GM23338 (cell line): ENCODE data around the gene TSHZ2. TPM values are rescaled to one million over a fixed set of nuclear protein-coding genes. Genes with fewer than 3 reads are reported as not detected.
A peak's percentile ranks its signal among the peaks of the same experiment; 100 is the strongest.

Experiments used
- ATAC-seq: fragments of 200-7000 bp; cut with Tn5 transposase; 3 replicates; pipeline ENCODE4 v1.9.1; 2020
- DNase-seq: peaks from one replicate; pipeline ENCODE4 v3.0.0-alpha.2; 2015; ENCODE audit warnings: low spot score
- H2AFZ ChIP-seq: fragments of 200-600 bp; sonication (generic); 2 replicates; pipeline ENCODE4 v1.8.0; 2016; ENCODE audit warnings: antibody characterized with exemption, mild to moderate bottlenecking, moderate library complexity
- H3F3A ChIP-seq: fragments of 200-600 bp; sonication (generic); replicated peaks from 2 replicates; pipeline ENCODE4 v1.8.0; 2017; ENCODE audit warnings: antibody characterized with exemption, mixed run types, low read depth
- H3K27ac ChIP-seq: fragments of 200-600 bp; sonication (generic); 2 replicates; pipeline ENCODE4 v1.6.1; 2016; ENCODE audit warnings: low read depth
- H3K27me3 ChIP-seq: fragments of 200-600 bp; sonication (generic); 2 replicates; pipeline ENCODE4 v1.8.0; 2016; ENCODE audit warnings: mild to moderate bottlenecking, mixed run types, moderate library complexity; ENCODE audit not compliant: insufficient read depth
- H3K36me3 ChIP-seq: fragments of 200-600 bp; sonication (generic); 2 replicates; pipeline ENCODE4 v1.8.0; 2016; ENCODE audit warnings: mild to moderate bottlenecking; ENCODE audit not compliant: insufficient read depth
- H3K4me1 ChIP-seq: fragments of 200-600 bp; sonication (generic); 2 replicates; pipeline ENCODE4 v1.8.0; 2016; ENCODE audit warnings: mild to moderate bottlenecking, moderate library complexity; ENCODE audit not compliant: insufficient read depth
- H3K4me2 ChIP-seq: fragments of 200-600 bp; sonication (generic); 2 replicates; pipeline ENCODE4 v1.7.1; 2017; ENCODE audit warnings: mixed run types
- H3K4me3 ChIP-seq: fragments of 200-600 bp; sonication (generic); 2 replicates; pipeline ENCODE4 v1.6.1; 2016; ENCODE audit warnings: mixed run types
- H3K79me2 ChIP-seq: fragments of 200-600 bp; sonication (generic); replicated peaks from 2 replicates; pipeline ENCODE4 v1.8.0; 2017; ENCODE audit warnings: mild to moderate bottlenecking; ENCODE audit not compliant: insufficient read depth
- H3K9me2 ChIP-seq: fragments of 200-600 bp; sonication (generic); 2 replicates; pipeline ENCODE4 v1.8.0; 2017; ENCODE audit not compliant: insufficient read depth
- H4K20me1 ChIP-seq: fragments of 200-600 bp; sonication (generic); replicated peaks from 2 replicates; pipeline ENCODE4 v1.8.0; 2017; ENCODE audit warnings: mild to moderate bottlenecking; ENCODE audit not compliant: insufficient read depth
- H3K27ac Mint-ChIP-seq: 2 replicates; pipeline ENCODE4 v1.8.0; 2020; ENCODE audit warnings: inconsistent platforms, mild to moderate bottlenecking, moderate library complexity, mixed read lengths
- H3K27me3 Mint-ChIP-seq: 3 replicates; pipeline ENCODE4 v1.8.0; 2022; ENCODE audit warnings: low read depth, mild to moderate bottlenecking, moderate library complexity, mixed read lengths, inconsistent platforms; ENCODE audit not compliant: insufficient read depth, poor library complexity
- H3K36me3 Mint-ChIP-seq: 3 replicates; pipeline ENCODE4 v1.8.0; 2021; ENCODE audit warnings: low read depth, mild to moderate bottlenecking, inconsistent platforms, moderate library complexity, mixed read lengths
- H3K4me1 Mint-ChIP-seq: 3 replicates; pipeline ENCODE4 v1.8.0; 2020; ENCODE audit warnings: mild to moderate bottlenecking, inconsistent platforms, mixed read lengths
- H3K4me3 Mint-ChIP-seq: 3 replicates; pipeline ENCODE4 v1.8.0; 2021; ENCODE audit warnings: moderate library complexity, mild to moderate bottlenecking, inconsistent platforms, mixed read lengths
- H3K9me3 Mint-ChIP-seq: 3 replicates; pipeline ENCODE4 v1.8.0; 2020; ENCODE audit warnings: moderate library complexity, mild to moderate bottlenecking, inconsistent platforms, mixed read lengths
- CREB1 ChIP-seq: fragments of 250-450 bp; sonication (Bioruptor Pico); IDR thresholded peaks from 2 replicates; pipeline ENCODE4 v1.5.0; 2020; ENCODE audit warnings: low read depth, mild to moderate bottlenecking, moderate library complexity
- EZH2phosphoT487 ChIP-seq: fragments of 200-600 bp; sonication (generic); IDR thresholded peaks from one replicate; pipeline ENCODE4 v1.8.1; 2018; ENCODE audit warnings: antibody characterized with exemption; ENCODE audit not compliant: unreplicated experiment
- JUNB ChIP-seq: IDR thresholded peaks from one replicate; pipeline ENCODE4 v1.6.1; 2016; ENCODE audit warnings: antibody characterized with exemption; ENCODE audit not compliant: unreplicated experiment
- POLR2AphosphoS5 ChIP-seq: IDR thresholded peaks from 2 replicates; pipeline ENCODE4 v1.6.1; 2016; ENCODE audit warnings: antibody characterized with exemption, low read depth
- STAT1 ChIP-seq: IDR thresholded peaks from one replicate; pipeline ENCODE4 v1.6.1; 2016; ENCODE audit warnings: antibody characterized with exemption; ENCODE audit not compliant: unreplicated experiment
- ZNF114 ChIP-seq: fragments of 250-450 bp; sonication (Bioruptor Pico); IDR thresholded peaks from 2 replicates; pipeline ENCODE4 v1.5.0; 2020; ENCODE audit warnings: mild to moderate bottlenecking, moderate library complexity
- polyA plus RNA-seq: library from polyadenylated mRNA; unstranded; fragments of >200 nt; fragmentation: Nextera tagmentation; extraction: Ambion mirVana; gene quantifications from 2 replicates; pipeline ENCODE4 v1.2.1, GENCODE V29; 2016
- total RNA-seq: library from RNA; depleted of rRNA; stranded (reverse); fragments of >200 nt; shearing (Covaris generic); gene quantifications from 2 replicates; pipeline ENCODE4 v1.2.3, GENCODE V29; 2014
- TF ChIP-seq, protein P1 (sequence below): fragments of 250-450 bp; sonication (Bioruptor Pico); IDR thresholded peaks from 2 replicates; pipeline ENCODE4 v1.5.0; 2020; ENCODE audit warnings: mild to moderate bottlenecking, moderate library complexity
- TF ChIP-seq, protein P2 (sequence below): IDR thresholded peaks from 2 replicates; pipeline ENCODE4 v1.6.1; 2016; ENCODE audit warnings: antibody characterized with exemption

The TSHZ2 gene
- total and polyA plus RNA-seq, 2 experiments from 2014 or later: 0.49 to 1.3 TPM

GRCh38 chr20:53080969-53081871, 109.1 kb downstream of the TSHZ2 start:
- Mint-ChIP-seq H3K4me3 (no peak overlapping the region), H3K36me3 (no peaks in the 10 kb centered on the region), H3K4me1 (peaks cover 12% of the 10 kb centered on the region), H3K27ac (peak overlapping the region; percentile 16; the same call in 1 of the 2 replicates), H3K27me3 (no peaks in the 10 kb centered on the region), H3K9me3 (no peaks in the 10 kb centered on the region)
- no peak overlapping the region for H3K4me2 ChIP-seq
- H2AFZ ChIP-seq: no peak overlapping the region
- H3K9me2 ChIP-seq: no peaks in the 10 kb centered on the region
- 0 out of 2 replicates have a peak, but pooled peaks cover 5% of the 10 kb centered on the region for H3K4me1 ChIP-seq
- no peaks in the 10 kb centered on the region for H3K36me3 ChIP-seq
- ATAC-seq: no peak
- no peak overlapping the region for H3K27ac ChIP-seq
- H4K20me1 ChIP-seq: no peaks in the 10 kb centered on the region
- TF ChIP-seq STAT1 (no peak), EZH2phosphoT487 (no peak), POLR2AphosphoS5 (no peak), JUNB (no peak), ZNF114 (CRISPR knock-in tag) (no peak), CREB1 (CRISPR knock-in tag) (no peak)
- TF ChIP-seq, protein P1, sequence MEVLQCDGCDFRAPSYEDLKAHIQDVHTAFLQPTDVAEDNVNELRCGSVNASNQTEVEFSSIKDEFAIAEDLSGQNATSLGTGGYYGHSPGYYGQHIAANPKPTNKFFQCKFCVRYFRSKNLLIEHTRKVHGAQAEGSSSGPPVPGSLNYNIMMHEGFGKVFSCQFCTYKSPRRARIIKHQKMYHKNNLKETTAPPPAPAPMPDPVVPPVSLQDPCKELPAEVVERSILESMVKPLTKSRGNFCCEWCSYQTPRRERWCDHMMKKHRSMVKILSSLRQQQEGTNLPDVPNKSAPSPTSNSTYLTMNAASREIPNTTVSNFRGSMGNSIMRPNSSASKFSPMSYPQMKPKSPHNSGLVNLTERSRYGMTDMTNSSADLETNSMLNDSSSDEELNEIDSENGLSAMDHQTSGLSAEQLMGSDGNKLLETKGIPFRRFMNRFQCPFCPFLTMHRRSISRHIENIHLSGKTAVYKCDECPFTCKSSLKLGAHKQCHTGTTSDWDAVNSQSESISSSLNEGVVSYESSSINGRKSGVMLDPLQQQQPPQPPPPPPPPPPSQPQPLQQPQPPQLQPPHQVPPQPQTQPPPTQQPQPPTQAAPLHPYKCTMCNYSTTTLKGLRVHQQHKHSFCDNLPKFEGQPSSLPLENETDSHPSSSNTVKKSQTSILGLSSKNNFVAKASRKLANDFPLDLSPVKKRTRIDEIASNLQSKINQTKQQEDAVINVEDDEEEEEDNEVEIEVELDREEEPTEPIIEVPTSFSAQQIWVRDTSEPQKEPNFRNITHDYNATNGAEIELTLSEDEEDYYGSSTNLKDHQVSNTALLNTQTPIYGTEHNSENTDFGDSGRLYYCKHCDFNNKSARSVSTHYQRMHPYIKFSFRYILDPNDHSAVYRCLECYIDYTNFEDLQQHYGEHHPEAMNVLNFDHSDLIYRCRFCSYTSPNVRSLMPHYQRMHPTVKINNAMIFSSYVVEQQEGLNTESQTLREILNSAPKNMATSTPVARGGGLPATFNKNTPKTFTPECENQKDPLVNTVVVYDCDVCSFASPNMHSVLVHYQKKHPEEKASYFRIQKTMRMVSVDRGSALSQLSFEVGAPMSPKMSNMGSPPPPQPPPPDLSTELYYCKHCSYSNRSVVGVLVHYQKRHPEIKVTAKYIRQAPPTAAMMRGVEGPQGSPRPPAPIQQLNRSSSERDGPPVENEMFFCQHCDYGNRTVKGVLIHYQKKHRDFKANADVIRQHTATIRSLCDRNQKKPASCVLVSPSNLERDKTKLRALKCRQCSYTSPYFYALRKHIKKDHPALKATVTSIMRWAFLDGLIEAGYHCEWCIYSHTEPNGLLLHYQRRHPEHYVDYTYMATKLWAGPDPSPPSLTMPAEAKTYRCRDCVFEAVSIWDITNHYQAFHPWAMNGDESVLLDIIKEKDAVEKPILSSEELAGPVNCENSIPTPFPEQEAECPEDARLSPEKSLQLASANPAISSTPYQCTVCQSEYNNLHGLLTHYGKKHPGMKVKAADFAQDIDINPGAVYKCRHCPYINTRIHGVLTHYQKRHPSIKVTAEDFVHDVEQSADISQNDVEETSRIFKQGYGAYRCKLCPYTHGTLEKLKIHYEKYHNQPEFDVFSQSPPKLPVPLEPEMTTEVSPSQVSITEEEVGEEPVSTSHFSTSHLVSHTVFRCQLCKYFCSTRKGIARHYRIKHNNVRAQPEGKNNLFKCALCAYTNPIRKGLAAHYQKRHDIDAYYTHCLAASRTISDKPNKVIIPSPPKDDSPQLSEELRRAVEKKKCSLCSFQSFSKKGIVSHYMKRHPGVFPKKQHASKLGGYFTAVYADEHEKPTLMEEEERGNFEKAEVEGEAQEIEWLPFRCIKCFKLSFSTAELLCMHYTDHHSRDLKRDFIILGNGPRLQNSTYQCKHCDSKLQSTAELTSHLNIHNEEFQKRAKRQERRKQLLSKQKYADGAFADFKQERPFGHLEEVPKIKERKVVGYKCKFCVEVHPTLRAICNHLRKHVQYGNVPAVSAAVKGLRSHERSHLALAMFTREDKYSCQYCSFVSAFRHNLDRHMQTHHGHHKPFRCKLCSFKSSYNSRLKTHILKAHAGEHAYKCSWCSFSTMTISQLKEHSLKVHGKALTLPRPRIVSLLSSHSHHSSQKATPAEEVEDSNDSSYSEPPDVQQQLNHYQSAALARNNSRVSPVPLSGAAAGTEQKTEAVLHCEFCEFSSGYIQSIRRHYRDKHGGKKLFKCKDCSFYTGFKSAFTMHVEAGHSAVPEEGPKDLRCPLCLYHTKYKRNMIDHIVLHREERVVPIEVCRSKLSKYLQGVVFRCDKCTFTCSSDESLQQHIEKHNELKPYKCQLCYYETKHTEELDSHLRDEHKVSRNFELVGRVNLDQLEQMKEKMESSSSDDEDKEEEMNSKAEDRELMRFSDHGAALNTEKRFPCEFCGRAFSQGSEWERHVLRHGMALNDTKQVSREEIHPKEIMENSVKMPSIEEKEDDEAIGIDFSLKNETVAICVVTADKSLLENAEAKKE (CRISPR knock-in tag): no peak
- TF ChIP-seq, protein P2, sequence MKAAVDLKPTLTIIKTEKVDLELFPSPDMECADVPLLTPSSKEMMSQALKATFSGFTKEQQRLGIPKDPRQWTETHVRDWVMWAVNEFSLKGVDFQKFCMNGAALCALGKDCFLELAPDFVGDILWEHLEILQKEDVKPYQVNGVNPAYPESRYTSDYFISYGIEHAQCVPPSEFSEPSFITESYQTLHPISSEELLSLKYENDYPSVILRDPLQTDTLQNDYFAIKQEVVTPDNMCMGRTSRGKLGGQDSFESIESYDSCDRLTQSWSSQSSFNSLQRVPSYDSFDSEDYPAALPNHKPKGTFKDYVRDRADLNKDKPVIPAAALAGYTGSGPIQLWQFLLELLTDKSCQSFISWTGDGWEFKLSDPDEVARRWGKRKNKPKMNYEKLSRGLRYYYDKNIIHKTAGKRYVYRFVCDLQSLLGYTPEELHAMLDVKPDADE: no peak
- DNase-seq: no peak
- H3K27me3 ChIP-seq: no peaks in the 10 kb centered on the region
- H3K4me3 ChIP-seq: no peak overlapping the region
- H3K79me2 ChIP-seq: no peaks in the 10 kb centered on the region
- H3F3A ChIP-seq: no peaks in the 10 kb centered on the region
